HCEC 1CT (cell line): ENCODE results near the gene ABAT.
"Not testable (repeated sequence)": the region's sequence is repeated elsewhere in the genome, so short reads cannot be mapped to it uniquely, and the experiment has no call there.

Source experiments
- DNase-seq: peaks from one replicate; pipeline ENCODE4 v3.0.0-alpha.2; 2017

ABAT gene

GRCh38 chr16:8751481-8752311 lies 77.3 kb downstream of the ABAT start:
- DNase-seq, result peak; percentile 59

DNA sequence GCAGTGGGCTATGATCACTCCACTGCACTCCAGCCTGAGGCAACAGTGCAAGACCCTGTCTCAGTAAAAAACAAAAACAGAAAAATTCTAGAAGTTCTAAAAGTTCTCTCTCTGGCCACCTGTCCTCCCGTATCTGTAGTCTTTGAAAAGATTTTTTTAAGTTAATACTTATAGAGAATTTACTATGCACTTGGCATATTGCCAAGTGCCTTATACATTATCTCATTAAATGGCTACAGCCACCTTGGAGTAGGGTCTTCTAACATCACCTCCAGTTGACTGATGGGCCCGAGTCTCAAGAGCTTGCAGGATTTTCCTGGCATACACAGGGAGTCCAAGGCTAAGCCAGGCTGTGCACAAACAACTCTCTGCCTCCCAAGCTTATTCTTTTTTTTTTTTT lies 78.3 kb downstream of the ABAT start:
- no peak for DNase-seq

DNA sequence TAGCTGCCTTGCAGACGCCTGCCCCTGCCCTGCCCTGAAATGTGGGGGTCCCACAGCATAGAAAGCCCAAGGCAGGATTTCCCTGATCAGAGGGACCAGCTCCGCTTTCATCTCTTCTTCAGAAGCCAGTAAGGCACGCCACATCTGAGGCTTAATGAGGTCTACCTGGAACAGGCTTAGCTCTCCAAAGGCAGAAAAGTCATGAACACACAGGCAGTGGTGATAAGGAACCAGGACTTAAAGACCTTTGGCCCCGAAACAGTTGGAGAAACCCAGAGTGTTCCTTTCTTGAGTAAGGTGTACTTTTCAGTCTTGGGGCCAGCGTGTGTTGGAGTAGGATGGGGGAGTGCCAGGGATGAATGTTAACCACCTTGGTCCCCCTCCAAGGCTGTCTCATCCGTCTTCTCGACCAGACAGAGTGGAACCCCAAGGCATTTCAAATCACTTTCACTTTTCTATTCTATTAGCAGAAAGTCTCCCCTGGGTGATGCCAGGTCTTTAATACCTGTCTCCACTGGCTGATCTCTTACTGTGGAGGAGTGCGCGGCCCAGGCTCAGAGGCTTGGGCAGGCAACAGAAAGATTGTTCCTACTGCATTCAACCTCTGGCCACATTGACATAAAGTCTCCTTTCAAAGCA lies 79.1 kb downstream of the ABAT start:
- no peak for DNase-seq

- DNase-seq, result no peak
Measured at GRCh38 chr16:8756755-8757154, 82.3 kb downstream of the ABAT start.

- no peak for DNase-seq
Measured at GRCh38 chr16:8758022-8758421, 83.6 kb downstream of the ABAT start.

DNA sequence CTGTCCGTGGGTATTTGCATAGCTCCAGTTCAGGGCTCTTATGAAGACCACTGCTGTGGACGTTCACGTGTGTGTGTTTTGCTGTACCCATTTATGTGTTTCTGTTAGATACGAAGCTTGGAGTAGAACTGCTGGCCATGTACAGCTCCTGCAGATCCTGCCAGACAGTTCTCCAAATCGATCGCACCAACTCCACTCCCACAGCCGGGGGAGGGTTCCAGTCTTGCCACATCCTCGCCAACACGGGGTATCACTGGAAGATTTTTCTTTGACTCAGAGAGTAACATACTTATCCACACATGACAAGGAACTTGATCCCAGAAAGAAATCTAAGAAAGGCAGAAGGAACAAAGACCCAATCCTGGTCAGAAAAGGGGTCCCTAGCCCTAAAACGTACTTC lies 85.6 kb downstream of the ABAT start:
- no peak for DNase-seq

DNA sequence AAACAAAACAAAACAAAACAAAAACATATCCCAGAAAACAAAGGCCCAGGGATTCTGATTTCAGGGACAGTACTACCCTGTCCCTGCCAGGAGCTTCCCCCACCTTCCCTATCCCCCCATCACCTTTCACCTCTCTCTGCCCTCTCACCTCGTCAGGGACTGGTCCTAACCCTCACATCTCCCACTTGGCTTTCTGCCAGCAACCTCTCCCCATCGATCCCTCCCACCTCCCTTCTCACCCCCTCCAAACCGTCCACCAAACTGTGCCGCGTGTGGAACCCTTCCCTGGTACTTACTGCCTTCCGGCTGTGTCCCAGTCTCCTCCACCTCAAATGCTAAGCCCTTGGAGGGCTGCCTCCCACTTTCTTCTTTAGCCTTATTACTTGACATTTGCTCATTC lies 86.7 kb downstream of the ABAT start:
- DNase-seq, result no peak

DNA sequence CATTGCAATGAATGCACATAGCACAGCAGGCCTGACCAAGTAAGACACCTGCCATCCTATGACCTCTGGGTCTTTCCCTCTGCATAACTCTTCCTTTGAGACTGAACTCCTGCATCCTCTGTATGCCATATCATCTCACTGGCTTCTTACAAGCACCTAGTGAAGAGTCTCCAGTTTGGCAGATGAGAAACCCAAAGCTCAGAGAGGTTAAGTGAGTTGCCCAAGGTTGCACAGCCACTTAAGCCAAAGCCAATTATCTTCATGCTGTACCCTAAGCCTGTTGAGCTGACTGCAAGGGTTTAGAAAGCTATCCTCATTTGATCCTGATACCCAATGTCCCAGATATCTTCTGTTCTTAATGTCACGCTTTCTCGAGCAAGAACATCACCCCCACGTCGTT lies 87.8 kb downstream of the ABAT start:
- no peak for DNase-seq

DNA sequence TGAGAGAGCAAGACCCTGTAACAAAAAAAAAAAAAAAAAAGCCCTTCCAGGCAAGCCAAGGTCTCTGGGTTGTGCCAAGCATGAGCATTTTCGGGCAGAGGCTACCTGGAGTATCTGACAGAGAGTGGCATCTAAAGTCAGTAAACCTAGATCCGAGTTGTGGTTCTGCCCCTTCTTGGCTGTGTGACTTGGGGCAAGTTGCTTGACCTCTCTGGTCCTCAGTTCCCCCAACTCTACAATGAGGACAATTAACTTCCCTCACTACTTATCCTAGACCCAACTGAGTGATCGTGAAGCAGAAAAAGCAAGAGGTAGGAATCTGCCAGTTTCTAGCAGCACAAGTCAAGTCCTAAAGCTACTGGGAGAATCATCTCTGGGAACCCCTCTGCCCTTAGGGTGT lies 88.7 kb downstream of the ABAT start:
- no peak for DNase-seq

DNA sequence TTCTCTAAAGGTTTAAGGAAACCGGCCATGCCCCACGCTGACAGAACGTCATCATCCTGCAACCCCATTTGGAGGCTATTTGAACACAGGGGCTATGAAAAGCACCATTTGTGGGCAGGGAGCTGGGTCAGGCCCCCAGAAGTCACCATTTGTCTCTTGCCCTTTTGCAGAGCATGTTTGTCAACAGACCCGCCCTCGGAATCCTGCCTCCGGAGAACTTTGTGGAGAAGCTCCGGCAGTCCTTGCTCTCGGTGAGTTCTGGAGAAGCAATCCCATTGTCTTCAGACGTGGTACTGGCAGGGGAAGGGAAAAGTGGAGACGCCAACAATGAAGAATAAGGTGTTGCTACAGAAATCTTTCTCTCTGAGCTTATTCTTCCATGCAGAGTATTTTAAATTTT lies 89.5 kb downstream of the ABAT start:
- no peak for DNase-seq

GRCh38 chr16:8764525-8765250 lies 90.3 kb downstream of the ABAT start:
- DNase-seq, result no peak

- DNase-seq, result no peak
Measured at GRCh38 chr16:8767176-8767575, 92.8 kb downstream of the ABAT start.

DNA sequence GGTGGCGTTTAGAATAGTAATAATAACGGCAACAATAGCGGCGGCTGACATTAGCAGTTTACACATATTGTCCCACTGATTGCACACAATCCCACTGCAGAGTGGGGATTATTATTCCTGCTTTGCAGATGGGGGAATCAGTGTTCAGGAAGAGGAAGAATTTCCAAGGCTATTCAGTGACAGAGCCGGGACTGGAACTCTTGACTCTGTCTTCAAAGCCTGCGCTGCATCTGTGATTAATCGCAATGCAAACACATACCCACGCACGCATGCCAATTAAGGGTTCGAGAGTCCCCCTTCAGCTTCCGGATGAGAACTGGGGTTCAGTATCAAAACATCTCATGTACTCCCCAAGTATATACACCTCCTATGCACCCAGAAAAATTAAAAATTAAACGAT lies 93.9 kb downstream of the ABAT start:
- no peak for DNase-seq

DNA sequence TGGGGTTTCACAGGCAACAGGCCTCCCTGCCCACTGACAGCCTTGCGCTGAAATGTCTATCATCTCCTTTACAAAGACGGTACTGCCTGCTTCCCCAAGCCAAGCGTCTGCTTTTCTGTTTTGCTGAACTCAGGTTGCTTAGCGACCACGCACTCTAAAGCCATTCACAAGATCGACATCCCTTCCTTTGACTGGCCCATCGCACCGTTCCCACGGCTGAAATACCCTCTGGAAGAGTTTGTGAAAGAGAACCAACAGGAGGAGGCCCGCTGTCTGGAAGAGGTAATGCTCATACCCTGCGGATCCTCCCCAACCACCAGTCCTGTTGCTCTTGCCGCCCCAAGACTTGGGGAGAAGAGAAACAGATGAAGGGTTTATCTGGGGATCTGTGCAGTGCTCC lies 94.3 kb downstream of the ABAT start:
- DNase-seq, result no peak

GRCh38 chr16:8773537-8773936 lies 99.1 kb downstream of the ABAT start:
- DNase-seq, result no peak

GRCh38 chr16:8774208-8774607 lies 99.8 kb downstream of the ABAT start:
- DNase-seq, result no peak

DNA sequence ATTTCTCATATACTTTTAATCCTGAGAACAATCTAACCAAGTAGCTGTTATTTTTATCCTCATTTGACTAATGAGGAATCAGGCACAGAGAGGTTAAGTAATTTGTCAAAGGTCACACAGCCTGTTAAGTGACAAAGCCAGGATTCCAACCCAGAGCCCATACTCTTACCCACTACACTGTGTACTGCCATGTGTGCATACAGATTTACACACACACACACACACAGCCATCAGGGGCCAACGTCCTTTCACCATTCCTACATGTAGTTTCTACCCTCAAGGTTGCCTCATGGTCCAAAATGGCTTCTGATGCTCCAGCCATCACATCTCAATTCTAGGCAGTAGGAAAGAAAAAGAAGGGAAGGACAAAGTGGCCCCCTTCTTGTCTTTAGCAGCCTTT lies 100.9 kb downstream of the ABAT start:
- DNase-seq, result no peak

DNA sequence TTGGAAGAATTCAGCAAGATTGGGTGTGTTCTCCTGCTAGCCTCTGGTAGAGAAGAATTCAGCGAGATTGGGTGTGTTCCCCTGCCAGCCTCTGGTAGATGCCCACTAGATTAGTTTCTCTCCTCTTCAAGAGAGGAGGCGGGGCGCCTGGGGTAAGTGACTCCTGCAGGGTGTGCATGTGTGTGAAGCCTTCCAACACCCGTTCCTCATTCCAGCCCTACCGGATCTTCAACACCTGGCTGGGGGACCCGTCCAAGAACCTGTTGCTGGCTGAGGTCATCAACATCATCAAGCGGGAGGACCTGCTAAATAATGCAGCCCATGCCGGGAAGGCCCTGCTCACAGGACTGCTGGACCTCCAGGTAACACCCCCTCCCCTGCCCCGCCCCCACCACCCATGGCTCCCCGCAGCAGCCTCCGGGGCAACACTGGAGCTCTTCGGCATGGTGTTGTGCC lies 101.7 kb downstream of the ABAT start:
- DNase-seq, result peak; percentile 23

- DNase-seq, result no peak
Measured at GRCh38 chr16:8777217-8777616, 102.8 kb downstream of the ABAT start.

DNA sequence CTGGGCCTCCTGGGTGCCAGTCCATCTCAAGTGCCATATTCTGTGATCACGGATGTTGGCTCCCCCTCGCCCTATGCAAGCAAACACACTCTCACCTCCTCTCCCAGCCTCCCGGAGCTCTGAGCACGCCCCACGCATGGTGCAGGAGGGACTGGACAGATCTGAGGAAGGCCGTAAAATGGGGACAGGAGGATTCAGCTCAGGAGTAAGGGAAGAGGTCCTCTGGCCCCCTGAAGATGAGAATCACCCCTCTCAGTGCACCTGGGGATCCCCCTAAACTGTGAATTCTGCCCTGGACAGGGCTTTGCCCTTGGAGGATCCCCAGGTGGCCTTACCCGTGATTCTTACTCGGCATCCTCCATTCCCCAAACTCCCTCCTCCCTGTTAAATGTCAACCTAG lies 107.4 kb downstream of the ABAT start:
- DNase-seq, result no peak

DNA sequence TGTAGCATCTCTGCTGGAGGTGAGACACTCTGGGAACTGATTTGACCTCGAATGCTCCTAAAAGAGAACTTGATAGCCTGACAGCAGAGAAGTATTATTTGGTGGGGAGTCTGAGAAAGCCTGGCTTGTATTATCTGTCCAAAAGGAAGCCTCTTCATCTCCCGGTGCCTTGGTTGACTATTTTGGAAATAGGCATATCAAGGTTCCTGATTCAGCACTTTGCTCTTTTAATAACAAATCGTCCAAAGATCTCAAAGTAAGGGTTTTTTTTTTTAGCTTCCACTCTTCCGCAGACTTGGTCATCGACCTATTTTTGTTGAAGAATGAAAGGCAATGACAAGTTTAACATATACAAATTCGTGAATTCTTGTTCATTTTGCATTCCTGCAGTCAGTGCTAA lies 108.3 kb downstream of the ABAT start:
- DNase-seq, result no peak

- no peak for DNase-seq
Measured at GRCh38 chr16:8785408-8785807, 111.0 kb downstream of the ABAT start.

- not testable (repeated sequence) for DNase-seq
Measured at GRCh38 chr16:8786316-8786715, 111.9 kb downstream of the ABAT start.

DNA sequence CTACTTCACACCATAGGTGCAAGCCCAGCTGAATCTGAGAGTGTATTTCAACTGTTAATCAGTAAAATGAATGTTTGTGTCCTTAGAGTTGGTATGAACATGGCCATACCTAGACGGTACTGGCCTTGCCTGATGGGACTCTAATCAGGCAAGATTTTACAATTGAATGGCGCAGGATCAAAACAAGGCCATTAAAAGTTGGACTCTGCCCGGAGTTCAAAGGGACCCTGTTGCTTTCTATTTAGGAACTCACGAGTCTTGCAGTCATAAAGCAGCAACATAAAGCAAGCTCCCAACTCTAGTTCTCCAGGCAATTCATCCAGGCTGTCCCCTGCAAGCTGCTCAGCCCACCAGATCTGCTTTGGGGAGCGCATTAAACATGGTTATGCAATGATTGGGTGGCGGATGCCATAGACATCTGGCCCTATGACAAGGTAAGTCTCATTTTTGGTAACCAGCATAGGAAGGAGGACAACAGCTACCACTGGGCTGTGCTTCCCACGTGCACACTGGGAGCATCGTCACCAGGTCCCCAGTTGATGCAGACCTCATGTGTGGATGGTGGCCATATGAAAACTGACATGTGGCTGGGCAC lies 114.3 kb downstream of the ABAT start:
- no peak for DNase-seq
